ENCODE results near the gene UMODL1.
"Not testable (repeated sequence)": the region's sequence is repeated elsewhere in the genome, so short reads cannot be mapped to it uniquely, and the experiment has no call there.

The UMODL1 gene

DNA sequence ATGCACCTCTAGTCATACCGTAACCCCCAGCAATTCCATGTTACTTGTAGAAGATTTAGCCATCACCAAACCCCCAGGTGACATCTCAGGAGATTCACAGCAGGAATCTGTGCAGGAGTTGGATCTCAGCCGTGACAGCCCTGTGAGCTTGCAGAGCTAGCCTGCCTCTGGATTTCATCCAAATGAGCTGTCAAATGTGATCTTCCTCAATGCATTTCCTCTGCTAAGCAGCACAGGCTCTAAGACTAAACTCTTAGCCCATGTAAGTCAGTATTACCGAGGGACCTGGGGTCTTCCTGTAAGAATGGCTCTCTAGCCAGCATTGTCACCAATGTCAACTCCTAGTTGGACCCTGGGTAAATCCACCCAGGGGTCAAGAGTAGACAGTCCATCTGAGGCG lies 41.7 kb downstream of the UMODL1 start:
- DNase-seq (ENCODE audit: low read depth): no peak

DNA sequence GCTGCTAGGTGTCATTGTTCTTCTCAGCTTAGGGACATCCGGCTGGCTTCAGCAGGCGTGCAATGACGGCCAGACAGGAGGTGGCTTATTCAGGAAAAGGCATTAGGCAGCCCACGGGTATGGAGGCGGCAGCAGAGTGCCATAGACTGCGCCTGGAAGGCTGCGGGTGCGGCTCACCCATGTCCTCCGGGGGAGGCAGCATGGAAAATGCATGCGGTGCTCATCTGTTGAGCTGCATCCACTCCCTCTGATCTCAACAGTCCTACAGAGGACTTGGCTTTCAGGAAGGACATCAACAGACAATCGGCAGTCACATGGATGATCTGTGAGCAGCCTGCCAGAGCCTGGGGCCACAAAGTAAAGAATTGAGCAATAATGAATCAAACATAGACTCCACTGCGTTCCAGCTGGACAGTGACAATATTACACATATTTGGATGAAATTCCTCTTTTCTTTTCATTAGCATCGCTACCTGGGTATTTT lies 42.9 kb downstream of the UMODL1 start:
- no peak for DNase-seq (ENCODE audit: low read depth)

DNA sequence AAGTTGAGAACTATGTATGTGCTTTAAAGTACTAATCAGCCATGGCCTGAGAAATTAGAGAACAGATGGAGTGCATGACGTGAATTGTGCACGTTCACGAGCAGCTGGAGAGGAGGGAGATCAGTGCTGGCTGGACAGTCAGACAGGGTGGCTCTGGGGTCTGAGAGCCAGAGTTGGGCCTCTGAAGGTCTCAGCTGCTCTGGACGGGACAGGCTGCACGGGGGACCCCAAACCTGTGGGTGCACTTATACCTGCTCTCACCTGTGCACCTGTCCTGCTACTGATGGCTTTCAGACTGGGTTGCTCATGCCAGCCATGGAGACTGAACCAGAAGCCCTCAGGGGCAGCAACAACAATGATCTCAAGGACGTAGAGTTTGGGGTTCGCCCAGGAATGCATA lies 43.5 kb downstream of the UMODL1 start:
- no peak for DNase-seq (ENCODE audit: low read depth)

DNA sequence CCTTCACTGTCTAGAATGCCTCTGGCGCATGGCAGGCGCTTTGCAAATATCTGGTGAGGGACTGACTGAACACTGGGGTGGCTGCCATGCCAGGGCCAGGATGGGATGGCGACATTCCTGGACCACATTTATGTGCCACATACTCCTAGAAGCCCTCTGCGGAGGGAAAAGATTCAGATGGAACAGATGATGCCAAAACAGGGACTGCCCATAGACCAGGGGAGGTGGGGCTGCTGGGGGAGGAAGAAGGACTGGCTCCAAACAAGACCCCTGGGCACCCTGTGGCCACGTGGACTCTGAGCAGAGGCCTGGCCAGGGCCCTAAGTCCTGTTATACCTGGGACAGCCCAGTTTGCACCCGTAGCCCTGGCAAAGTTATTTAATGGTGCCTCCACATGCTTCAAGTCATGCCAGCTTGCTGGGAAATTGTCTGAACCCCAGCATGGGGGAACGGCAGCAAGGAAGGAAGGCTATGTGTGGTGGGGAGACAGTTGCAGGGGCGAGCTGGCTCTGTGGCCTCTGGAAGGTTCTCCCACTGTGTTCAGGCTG lies 44.1 kb downstream of the UMODL1 start:
- no peak for DNase-seq (ENCODE audit: low read depth)

- not testable (repeated sequence) for DNase-seq (ENCODE audit: low read depth)
These were observed 45.4 kb downstream of the UMODL1 start for GRCh38 chr21:42116551-42116950.

DNA sequence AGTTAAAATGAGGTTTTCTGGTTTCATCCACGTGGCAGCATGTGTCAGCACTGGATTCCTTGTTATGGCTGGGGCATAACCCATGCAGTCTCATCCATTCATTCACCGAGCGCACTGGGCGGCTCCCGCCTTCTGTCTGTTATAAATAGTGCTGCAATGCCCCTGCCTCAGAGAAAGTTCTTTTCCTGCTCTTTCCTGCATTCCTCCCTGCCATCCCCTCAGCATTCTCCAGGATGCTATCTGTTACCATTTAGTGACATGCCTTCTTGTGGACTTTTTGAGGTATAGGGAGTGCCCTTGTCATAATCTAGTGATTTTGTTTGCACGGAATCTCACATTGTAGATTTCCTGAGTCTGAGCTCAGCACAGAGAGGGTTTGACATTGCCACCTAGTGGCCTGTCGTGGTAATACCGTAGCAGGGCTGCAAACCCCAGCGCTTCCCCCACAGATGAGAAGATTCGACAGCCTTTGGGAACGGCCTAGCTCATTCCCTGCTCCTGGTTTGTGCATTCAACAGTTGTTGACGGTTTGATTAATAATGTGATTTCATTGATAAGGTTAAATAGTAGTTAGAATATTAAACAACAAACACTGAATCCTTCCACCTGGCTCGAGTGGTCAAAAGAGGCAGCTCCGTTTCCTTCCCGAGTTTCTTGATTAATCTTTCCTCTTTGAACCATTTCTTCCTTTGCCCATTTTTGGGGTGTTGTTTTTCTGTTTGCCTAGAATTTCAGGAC lies 46.3 kb downstream of the UMODL1 start:
- DNase-seq (ENCODE audit: low read depth): peak; percentile 65

DNA sequence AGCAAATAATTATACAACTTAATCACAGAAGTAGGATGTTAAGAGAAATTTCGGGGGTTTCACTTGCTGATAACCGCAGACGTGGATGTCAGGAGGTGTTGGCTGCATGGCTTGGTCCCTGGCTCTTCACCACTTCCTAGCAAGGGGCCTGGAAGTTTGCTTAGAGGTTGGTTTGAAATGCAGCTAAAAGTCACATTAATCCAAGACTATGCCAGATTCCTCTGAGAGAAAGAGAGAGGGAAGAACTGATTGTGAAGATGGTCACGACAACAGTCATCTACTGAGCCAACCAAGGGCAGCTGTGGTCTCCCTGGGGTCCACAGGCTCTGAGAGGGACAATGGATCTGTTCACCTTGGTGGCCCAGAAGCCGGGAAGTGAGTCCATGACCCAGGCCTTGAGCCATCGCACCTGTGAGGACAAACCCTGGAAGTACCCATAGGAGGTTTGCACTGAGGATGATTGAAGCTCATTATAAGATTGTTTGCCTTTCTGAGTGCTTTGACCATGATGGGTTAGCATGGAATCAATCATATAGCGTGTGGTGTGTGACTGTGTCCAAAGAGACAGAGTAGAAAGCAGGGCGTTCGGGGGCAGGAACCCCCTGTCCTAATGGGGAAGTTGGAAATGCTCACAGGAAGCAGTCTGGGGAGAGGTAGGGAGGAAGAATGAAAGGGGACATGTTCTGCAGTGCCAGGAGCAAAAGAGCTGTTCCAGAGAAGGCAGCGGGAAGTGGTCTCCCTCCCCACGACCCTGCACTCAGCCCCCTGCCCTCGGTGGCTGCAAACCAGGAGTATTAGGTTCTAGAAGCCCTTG lies 47.1 kb downstream of the UMODL1 start:
- no peak for DNase-seq (ENCODE audit: low read depth)

- no peak for DNase-seq (ENCODE audit: low read depth)
These were observed 47.8 kb downstream of the UMODL1 start for GRCh38 chr21:42118901-42119300.

DNA sequence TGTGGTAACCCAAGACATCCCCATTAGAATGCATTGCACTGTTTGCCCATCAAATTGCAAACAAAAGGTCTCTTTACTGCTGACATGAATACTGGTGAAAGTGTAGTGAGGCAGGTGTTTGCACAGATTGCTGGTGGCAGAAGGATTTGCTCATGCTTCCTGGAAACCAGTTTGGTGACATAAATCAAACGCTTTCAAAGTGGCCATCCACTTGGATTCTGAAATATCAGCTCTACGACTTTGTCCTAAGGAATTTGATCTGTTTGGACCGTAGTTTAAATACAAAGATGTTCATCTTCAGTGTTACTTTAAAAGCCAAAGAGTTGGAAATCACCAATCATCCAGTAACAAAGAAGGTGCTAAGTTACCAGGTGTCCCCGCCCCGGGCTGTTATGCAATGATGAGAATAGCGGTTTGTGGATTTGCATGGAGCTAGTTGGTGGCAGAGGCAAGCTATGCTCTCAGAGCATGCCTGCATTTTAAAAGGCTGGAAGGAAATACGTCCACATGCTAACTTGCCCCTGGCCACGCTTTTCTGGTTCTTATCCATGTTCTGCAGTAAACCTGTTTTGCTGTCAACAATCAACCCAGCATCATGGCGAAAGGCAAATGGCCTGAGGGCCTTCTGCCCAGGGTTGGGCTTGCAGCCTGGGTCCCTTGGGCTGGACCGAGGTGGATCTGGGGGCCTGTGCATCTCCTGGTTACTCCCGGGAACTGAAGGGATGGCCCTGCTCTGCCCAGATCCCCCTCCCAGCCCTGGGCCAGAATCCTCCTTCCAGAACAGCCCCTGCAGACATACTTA lies 49.2 kb downstream of the UMODL1 start:
- DNase-seq (ENCODE audit: low read depth): no peak

- DNase-seq (ENCODE audit: low read depth): no peak
These were observed 49.9 kb downstream of the UMODL1 start for GRCh38 chr21:42120903-42121535.

DNA sequence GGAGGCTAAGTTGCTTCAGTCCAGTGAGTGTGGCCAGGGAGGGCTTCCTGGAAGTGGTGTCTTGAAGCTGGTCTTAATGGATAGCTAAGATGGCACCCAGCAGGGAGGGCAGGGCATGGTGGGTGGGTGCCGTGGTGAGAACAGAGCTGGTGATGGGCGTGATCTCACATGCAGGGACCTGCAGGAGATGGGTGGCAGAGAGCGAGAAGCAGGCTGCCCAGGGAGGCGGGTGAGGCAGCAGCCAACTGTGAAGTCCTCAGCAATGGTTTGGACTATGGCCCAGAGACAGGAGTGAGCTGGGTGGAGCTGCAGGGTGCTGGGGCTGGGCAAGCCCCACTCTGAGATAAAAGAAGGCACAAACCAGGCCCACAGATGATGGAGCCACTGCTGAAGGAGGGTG lies 50.7 kb downstream of the UMODL1 start:
- DNase-seq (ENCODE audit: low read depth): no peak

DNA sequence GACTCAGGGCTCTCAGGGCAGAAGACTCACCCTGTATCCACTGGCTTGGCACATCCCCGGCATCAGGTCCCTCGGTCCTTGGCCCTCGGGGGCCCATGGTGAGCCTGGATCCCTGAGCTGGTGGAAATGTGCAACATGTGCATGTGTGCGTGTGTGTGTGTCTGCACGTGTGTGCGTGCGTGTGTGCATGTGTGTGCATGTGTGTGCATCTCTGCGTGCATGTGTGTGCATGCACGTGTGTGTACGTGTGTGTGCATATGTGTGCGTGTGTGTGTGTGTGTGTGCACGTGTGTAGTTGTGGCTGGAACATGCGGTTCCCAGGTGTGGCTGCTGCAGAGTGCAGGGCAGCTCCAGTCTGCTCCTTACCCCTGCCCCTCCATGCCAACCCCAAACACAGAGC lies 51.3 kb downstream of the UMODL1 start:
- no peak for DNase-seq (ENCODE audit: low read depth)

DNA sequence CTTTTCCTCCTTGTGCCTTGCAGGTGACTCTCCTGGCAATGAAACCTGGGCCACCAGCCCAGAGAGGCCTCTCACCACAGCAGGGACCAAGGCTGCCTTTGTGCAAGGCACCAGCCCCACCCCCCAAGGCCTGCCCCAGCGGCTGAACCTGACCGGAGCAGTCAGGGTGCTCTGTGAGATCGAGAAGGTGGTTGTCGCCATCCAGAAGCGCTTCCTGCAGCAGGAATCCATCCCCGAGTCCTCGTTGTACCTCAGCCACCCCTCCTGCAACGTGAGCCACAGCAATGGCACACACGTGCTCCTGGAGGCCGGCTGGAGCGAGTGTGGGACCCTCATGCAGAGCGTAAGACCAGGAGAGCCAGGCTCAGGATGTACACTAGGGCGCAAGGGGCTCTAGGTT lies 51.7 kb downstream of the UMODL1 start:
- no peak for DNase-seq (ENCODE audit: low read depth)

- DNase-seq (ENCODE audit: low read depth): no peak
These were observed 52.2 kb downstream of the UMODL1 start for GRCh38 chr21:42123219-42123908.

DNA sequence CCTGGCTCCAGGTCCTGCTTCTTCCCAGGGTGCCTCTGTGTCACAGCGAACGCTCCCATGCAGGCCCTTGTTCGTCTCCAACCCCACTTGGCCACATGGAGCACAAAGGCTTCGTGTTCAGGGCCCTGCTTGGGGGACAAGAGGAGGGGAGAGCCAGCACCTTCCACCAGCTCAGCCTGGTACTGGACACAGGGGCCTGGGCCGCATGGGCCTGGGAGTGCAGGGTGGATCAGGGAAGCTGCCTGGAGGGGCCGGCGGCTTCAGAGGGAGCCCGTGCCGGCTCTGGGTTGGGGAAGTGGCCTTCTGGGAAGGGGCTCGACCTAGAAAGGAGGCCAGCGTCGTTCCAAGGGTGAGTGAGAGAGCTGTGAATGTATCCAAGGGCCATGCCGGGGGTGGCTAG lies 53.0 kb downstream of the UMODL1 start:
- no peak for DNase-seq (ENCODE audit: low read depth)

DNA sequence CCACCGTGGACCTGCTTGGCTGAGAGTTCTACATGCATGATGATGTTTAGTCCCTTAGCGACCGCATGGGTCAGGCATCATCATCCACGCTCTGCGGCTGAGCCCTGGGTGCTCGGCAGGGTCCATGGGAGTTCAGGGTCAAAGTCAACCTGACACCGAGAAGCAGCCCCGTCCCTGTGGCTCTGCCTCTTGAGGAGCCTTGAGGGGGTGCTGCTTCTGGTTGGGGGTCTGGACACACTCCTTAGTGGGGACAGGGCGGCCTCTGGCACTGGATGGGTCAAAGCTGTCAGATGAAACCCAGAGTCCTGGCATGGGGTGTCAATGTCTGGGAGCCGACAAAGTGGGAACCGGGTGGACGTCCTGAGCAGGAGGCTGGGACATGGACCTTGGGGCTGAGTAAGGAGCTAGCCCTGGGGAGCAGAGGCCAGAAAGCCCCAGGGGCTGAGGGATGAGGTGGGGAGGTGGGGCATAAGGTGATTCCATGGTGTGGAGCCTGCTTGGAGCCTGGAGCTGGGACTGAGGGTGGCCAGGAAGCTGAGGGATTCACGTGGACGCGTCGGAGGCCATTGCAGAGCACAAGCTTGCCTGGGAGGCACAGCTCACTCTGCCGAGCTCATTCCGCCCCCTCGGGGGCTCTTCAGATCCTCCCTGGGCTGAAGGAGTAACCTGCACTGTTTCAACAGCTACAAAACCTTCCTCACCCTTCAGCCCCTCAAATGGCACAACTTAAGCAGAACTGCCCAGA lies 53.9 kb downstream of the UMODL1 start:
- DNase-seq (ENCODE audit: low read depth): no peak

DNA sequence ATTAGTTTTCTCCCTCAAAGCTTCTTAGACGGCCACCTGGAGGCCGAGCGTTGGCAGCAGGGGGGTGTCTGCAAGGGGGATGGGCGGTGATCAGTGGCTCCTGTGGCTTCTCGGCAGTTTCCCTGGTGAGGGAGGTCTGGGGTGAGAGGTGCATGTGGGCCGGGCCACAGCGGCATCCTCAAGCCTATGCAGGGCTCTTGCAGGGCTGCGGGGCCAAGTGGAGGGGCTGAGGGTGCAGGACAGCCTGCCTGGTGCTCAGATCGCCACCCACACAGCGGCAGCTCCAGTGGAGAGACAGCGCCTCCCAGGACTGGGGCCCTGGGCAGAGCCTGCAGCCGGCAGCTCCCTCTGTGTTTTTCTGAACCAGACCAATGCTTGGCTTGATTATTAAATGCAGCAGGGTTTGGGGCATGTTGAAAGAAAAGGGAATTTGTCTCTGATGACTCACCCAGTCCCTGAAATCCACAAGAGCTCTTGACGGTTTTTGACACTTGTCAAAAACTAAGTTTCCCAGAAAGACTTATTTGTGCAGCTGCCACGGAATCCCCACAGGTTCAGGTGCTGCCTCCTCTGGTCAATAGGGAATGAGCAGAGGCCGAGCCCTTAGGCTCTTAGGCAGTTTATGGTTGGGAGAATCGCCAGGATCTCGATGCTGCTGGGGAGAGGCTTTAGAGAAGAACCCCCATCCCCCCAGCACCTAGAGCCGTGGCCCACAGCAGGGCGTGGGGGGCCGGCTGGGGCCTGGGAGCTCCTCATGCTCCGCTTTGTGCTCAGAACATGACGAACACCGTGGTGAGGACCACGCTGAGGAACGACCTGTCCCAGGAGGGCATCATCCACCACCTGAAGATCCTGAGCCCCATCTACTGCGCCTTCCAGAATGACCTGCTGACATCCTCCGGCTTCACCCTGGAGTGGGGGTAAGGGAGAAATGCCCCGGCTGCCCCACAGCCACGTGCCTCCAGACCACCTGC lies 54.7 kb downstream of the UMODL1 start:
- DNase-seq (ENCODE audit: low read depth): no peak

GRCh38 chr21:42127164-42128150 lies 56.3 kb downstream of the UMODL1 start:
- no peak for DNase-seq (ENCODE audit: low read depth)

Measured in activated gamma-delta T cell treated with anti-CD3 and anti-CD28 coated beads, Interleukin-2, amount 50 U/mL, for 16 hours (primary cell).